ENCODE data around the gene SLC31A1.

SLC31A1 gene

GRCh38 chr9:113302792-113303418, 81.6 kb downstream of the SLC31A1 start, which contains the start of gene RNF183:
TSS of gene RNF183 (minus strand) at chr9:113303376. CDS start at chr9:113298184, 5,192 bp downstream.
- no peak for DNase-seq (ENCODE audit: low read depth in 2 of 2)

GRCh38 chr9:113306566-113306965, 85.2 kb downstream of the SLC31A1 start:
- no peak for DNase-seq (ENCODE audit: low read depth in 2 of 2)

DNA sequence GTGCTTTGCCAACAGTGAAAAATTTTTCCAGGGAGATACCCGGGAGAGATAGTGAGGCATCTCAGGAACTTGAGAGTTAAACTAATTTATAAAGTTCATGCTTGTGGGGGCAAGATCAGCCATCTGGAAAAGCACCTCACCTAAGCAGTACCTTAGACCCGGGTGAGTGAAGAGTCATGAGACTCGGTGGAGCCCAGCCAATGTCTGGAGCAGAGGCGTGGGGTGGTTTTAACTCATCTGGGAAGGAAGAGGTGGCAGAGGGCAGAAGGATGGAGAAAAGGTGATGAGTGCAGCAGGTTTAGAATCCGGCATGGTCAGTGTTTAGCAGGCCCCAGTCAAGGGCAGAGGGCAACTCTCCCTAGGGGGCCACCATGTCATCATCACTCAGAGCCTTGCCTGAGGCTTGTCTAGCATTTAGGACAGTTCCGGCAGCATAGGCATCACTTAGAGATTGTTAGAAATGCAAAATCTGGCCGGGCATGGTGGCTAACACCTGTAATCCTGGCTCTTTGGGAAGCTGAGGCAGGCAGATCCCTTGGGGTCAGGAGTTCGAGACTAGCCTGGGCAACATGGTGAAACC, 86.1 kb downstream of the SLC31A1 start:
- DNase-seq (ENCODE audit: low read depth in 2 of 2) = no peak

DNA sequence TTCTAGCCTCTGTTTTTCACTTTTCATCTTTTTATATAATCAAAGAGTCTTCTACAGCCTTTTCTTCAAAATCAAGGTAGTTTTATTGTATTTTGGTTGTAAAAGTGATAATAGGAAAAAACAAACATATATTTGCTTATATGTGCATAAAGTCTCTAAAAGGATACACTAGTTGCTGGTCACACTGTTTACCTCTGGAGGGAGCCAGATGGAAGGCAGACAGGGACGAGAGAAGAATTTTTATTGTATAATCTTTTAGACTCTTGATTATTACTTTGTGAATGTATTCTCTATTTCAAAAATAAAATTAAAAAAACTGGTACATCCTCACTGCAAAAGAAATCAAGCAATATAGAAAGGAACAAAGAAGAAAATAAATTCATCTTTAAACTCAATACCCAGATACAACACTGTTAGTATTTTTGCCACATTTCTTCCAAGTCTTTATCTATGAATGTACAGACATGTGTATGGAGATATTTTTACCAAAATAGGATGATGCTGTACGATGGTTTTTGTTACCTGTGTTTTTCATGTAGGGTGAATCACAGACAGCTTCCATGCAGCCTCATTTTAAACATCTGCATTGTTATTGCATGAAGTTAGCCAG, 88.0 kb downstream of the SLC31A1 start:
- no peak for DNase-seq (ENCODE audit: low read depth in 2 of 2)

GRCh38 chr9:113310538-113310937, 89.2 kb downstream of the SLC31A1 start:
- DNase-seq (ENCODE audit: low read depth in 2 of 2) = no peak

DNA sequence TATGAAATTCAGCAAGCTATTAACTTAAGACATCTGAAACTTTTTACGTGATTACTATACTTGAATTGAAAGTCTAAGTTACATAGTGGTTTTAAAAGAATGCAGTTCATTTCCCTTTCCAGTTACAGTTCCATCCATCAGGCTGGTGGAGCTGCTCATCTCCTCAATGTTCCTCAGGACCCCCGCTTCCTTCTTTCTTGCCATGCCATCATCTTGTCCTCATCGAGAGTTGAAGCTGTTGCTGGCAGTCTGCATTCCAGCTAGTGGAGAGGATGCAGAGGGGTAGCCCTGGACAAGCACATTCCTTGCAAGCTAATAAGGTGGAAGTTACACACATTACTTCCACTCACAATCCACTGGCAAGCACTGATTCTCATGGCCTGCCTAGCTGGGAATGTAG, 90.6 kb downstream of the SLC31A1 start:
- no peak for DNase-seq (ENCODE audit: low read depth in 2 of 2)

GRCh38 chr9:113313261-113313660, 91.9 kb downstream of the SLC31A1 start:
- DNase-seq (ENCODE audit: low read depth in 2 of 2) = no peak

All from stimulated activated CD8-positive, alpha-beta memory T cell treated with anti-CD3 and anti-CD28 coated beads, Interleukin-2, amount 100 ng/mL, for 48 hours (primary cell).